GM21529 (cell line): ENCODE results near the gene PCDHB16.
"Not testable (repeated sequence)": the region's sequence is repeated elsewhere in the genome, so short reads cannot be mapped to it uniquely, and the experiment has no call there.

Source experiments
- ATAC-seq: cut with Tn5 transposase; IDR thresholded peaks from one replicate; pipeline ENCODE4 v1.9.1; 2021; ENCODE audit not compliant: unreplicated experiment

PCDHB16 gene

GRCh38 chr5:141184117-141184855 is 2.1 kb downstream of the PCDHB16 start:
- not testable (repeated sequence) for ATAC-seq

- ATAC-seq: no peak
Observed at GRCh38 chr5:141186897-141187512, 4.8 kb downstream of the PCDHB16 start, which contains the start of gene PCDHB9. TSS of gene PCDHB9 (plus strand) at chr5:141187161. CDS start at chr5:141187319, 158 bp downstream.

DNA sequence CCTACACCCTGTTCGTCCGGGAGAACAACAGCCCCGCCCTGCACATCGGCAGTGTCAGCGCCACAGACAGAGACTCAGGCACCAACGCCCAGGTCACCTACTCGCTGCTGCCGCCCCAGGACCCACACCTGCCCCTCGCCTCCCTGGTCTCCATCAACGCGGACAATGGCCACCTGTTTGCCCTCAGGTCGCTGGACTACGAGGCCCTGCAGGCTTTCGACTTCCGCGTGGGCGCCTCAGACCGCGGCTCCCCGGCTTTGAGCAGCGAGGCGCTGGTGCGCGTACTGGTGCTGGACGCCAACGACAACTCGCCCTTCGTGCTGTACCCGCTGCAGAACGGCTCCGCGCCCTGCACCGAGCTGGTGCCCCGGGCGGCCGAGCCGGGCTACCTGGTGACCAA is 6.5 kb downstream of the PCDHB16 start:
- ATAC-seq: not testable (repeated sequence)

DNA sequence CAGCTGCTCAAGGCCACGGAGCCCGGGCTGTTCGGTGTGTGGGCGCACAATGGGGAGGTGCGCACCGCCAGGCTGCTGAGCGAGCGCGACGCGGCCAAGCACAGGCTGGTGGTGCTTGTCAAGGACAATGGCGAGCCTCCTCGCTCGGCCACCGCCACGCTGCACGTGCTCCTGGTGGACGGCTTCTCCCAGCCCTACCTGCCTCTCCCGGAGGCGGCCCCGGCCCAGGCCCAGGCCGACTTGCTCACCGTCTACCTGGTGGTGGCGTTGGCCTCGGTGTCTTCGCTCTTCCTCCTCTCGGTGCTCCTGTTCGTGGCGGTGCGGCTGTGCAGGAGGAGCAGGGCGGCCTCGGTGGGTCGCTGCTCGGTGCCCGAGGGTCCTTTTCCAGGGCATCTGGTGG is 6.9 kb downstream of the PCDHB16 start:
- ATAC-seq: not testable (repeated sequence)

GRCh38 chr5:141192110-141192725 is 10.0 kb downstream of the PCDHB16 start, which contains the start of gene PCDHB10:
TSS of gene PCDHB10 (plus strand) at chr5:141192353. CDS start at chr5:141192553, 200 bp downstream.
- no peak for ATAC-seq

- not testable (repeated sequence) for ATAC-seq
Observed at GRCh38 chr5:141194332-141194731, 12.1 kb downstream of the PCDHB16 start.

- no peak for ATAC-seq
Observed at GRCh38 chr5:141196363-141196762, 14.2 kb downstream of the PCDHB16 start.

- no peak for ATAC-seq
Observed at GRCh38 chr5:141199359-141200235, 17.4 kb downstream of the PCDHB16 start, which contains the start of gene PCDHB11. TSS of gene PCDHB11 (plus strand) at chr5:141199627. CDS start at chr5:141199775, 148 bp downstream.

DNA sequence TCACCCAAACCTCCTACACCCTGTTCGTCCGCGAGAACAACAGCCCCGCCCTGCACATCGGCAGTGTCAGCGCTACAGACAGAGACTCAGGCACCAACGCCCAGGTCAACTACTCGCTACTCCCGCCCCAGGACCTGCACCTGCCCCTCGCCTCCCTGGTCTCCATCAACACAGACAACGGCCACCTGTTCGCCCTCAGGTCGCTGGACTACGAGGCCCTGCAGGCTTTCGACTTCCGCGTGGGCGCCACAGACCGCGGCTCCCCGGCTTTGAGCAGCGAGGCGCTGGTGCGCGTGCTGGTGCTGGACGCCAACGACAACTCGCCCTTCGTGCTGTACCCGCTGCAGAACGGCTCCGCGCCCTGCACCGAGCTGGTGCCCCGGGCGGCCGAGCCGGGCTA is 18.9 kb downstream of the PCDHB16 start:
- ATAC-seq: not testable (repeated sequence)

GRCh38 chr5:141201646-141202045 is 19.5 kb downstream of the PCDHB16 start:
- not testable (repeated sequence) for ATAC-seq

DNA sequence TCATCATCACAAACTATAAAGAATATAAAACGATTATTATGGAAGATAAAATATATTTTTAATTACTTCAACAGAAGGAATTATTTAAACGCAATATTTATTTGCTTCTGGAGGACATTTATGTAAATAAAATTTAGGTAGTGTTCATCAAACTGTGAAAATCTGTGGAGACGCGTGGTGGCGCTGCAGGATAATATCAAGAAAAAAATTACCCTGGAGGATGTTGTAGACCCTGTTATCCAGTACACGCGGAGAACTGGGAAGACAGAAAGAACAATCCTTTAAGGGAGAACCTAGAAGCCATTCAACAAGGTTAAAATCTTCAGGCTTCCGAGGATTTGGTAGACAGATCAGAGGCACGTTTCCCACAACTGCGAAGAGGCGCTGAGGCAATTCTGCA is 26.3 kb downstream of the PCDHB16 start, which contains the start of gene PCDHB12:
Gene PCDHB12 (plus strand): TSS at position 242 of the 400 bp plus-strand sequence. CDS start 189 bp downstream, outside the sequence.
- no peak for ATAC-seq

- not testable (repeated sequence) for ATAC-seq
Observed at GRCh38 chr5:141210281-141210680, 28.1 kb downstream of the PCDHB16 start.

DNA sequence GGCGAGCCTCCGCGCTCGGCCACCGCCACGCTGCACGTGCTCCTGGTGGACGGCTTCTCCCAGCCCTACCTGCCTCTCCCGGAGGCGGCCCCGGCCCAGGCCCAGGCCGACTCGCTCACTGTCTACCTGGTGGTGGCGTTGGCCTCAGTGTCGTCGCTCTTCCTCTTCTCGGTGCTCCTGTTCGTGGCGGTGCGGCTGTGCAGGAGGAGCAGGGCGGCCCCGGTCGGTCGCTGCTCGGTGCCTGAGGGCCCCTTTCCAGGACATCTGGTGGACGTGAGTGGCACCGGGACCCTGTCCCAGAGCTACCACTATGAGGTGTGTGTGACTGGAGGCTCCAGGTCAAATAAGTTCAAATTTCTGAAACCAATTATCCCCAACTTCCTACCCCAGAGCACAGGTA is 28.7 kb downstream of the PCDHB16 start:
- not testable (repeated sequence) for ATAC-seq

DNA sequence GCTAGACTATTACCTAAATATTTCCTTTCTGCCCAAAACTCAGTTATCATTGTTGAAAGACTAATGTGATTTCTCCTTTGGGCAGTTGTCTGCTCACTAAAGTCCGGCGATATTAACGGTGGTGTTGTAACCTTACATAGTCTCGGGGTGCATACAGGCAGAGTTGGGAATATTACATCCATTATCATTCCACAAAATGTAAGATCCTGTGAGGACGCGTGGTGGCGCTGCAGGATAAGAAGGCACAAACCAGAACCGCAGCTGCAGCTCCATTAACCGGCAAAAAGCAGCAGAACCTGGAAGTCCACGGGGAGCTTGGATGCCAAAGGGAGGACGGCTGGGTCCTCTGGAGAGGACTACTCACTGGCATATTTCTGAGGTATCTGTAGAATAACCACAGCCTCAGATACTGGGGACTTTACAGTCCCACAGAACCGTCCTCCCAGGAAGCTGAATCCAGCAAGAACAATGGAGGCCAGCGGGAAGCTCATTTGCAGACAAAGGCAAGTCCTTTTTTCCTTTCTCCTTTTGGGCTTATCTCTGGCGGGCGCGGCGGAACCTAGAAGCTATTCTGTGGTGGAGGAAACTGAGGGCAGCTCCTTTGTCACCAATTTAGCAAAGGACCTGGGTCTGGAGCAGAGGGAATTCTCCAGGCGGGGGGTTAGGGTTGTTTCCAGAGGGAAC is 31.6 kb downstream of the PCDHB16 start, which contains the start of gene PCDHB13:
Gene PCDHB13 (plus strand): TSS at position 264 of the 684 bp plus-strand sequence. CDS start 205 bp downstream, at position 469.
- ATAC-seq: not testable (repeated sequence)

DNA sequence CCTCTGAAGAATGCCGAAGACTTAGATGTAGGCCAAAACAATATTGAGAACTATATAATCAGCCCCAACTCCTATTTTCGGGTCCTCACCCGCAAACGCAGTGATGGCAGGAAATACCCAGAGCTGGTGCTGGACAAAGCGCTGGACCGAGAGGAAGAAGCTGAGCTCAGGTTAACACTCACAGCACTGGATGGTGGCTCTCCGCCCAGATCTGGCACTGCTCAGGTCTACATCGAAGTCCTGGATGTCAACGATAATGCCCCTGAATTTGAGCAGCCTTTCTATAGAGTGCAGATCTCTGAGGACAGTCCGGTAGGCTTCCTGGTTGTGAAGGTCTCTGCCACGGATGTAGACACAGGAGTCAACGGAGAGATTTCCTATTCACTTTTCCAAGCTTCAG is 32.4 kb downstream of the PCDHB16 start:
- ATAC-seq: not testable (repeated sequence)

DNA sequence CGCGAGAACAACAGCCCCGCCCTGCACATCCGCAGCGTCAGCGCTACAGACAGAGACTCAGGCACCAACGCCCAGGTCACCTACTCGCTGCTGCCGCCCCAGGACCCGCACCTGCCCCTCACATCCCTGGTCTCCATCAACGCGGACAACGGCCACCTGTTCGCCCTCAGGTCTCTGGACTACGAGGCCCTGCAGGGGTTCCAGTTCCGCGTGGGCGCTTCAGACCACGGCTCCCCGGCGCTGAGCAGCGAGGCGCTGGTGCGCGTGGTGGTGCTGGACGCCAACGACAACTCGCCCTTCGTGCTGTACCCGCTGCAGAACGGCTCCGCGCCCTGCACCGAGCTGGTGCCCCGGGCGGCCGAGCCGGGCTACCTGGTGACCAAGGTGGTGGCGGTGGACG is 33.3 kb downstream of the PCDHB16 start:
- not testable (repeated sequence) for ATAC-seq

DNA sequence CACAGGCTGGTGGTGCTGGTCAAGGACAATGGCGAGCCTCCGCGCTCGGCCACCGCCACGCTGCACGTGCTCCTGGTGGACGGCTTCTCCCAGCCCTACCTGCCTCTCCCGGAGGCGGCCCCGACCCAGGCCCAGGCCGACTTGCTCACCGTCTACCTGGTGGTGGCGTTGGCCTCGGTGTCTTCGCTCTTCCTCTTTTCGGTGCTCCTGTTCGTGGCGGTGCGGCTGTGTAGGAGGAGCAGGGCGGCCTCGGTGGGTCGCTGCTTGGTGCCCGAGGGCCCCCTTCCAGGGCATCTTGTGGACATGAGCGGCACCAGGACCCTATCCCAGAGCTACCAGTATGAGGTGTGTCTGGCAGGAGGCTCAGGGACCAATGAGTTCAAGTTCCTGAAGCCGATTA is 33.8 kb downstream of the PCDHB16 start:
- ATAC-seq: not testable (repeated sequence)

GRCh38 chr5:141223112-141223783 is 41.1 kb downstream of the PCDHB16 start, which contains the start of gene PCDHB14:
TSS of gene PCDHB14 (plus strand) at chr5:141223343. CDS start at chr5:141223506, 163 bp downstream.
- no peak for ATAC-seq

- ATAC-seq: not testable (repeated sequence)
Observed at GRCh38 chr5:141224844-141225243, 42.7 kb downstream of the PCDHB16 start.
